Endodermal cell (in vitro differentiated cells): ENCODE measurements around the gene LYRM4. TPM values are rescaled to one million over a fixed set of nuclear protein-coding genes. Genes with fewer than 3 reads are reported as not detected.

ENCODE experiments used
- DNase-seq: peaks from one replicate; pipeline ENCODE4 v3.0.0-alpha.2; 2017
- H3K27ac ChIP-seq: 2 replicates; pipeline ENCODE4 v1.5.1; 2013; ENCODE audit warnings: mild to moderate bottlenecking, low read depth, low read length, moderate library complexity
- H3K27me3 ChIP-seq: 2 replicates; pipeline ENCODE4 v1.6.1; 2013; ENCODE audit warnings: mild to moderate bottlenecking, low read length, moderate library complexity; ENCODE audit not compliant: insufficient read depth, control insufficient read depth, poor library complexity, severe bottlenecking
- H3K36me3 ChIP-seq: 2 replicates; pipeline ENCODE4 v1.7.0; 2013; ENCODE audit warnings: mild to moderate bottlenecking, low read length, moderate library complexity; ENCODE audit not compliant: control insufficient read depth, insufficient read depth
- H3K4me1 ChIP-seq: one replicate; pipeline ENCODE4 v1.7.0; 2013; ENCODE audit warnings: low read length; ENCODE audit not compliant: control insufficient read depth, insufficient read depth
- H3K4me3 ChIP-seq: 2 replicates; pipeline ENCODE4 v1.5.1; 2013; ENCODE audit warnings: mild to moderate bottlenecking, low read length, moderate library complexity
- H3K9ac ChIP-seq: 2 replicates; pipeline ENCODE4 v1.6.1; 2013; ENCODE audit warnings: mild to moderate bottlenecking, low read length, moderate library complexity; ENCODE audit not compliant: poor library complexity, severe bottlenecking; ENCODE audit errors: extremely low read depth
- H3K9me3 ChIP-seq: 2 replicates; pipeline ENCODE4 v1.6.1; 2013; ENCODE audit warnings: mild to moderate bottlenecking, low read length, moderate library complexity; ENCODE audit not compliant: control insufficient read depth
- H3K27ac Mint-ChIP-seq: 2 replicates; pipeline ENCODE4 v1.8.0; 2020; ENCODE audit warnings: mixed read lengths
- H3K27me3 Mint-ChIP-seq: 2 replicates; pipeline ENCODE4 v1.8.0; 2021; ENCODE audit warnings: mild to moderate bottlenecking, mixed read lengths; ENCODE audit not compliant: insufficient read depth
- H3K36me3 Mint-ChIP-seq: 2 replicates; pipeline ENCODE4 v1.8.0; 2020; ENCODE audit warnings: low read depth, mixed read lengths
- H3K4me1 Mint-ChIP-seq: 2 replicates; pipeline ENCODE4 v1.8.0; 2020; ENCODE audit warnings: mixed read lengths
- H3K4me3 Mint-ChIP-seq: 2 replicates; pipeline ENCODE4 v1.8.0; 2020; ENCODE audit warnings: mild to moderate bottlenecking, moderate library complexity, mixed read lengths
- H3K9me3 Mint-ChIP-seq: 2 replicates; pipeline ENCODE4 v1.8.0; 2020; ENCODE audit warnings: mild to moderate bottlenecking, mixed read lengths
- CTCF ChIP-seq: fragments of 200-600 bp; sonication (generic); conservative IDR thresholded peaks from 2 replicates; pipeline ENCODE4 v1.5.0; 2021; ENCODE audit warnings: antibody characterized with exemption, mild to moderate bottlenecking
- WGBS, 2 experiments: methylation state at CpG; one replicate each; pipeline versions ENCODE4 v1.1.5 to v1.1.7; 2013; ENCODE audit warnings: missing lambda C conversion rate in 2 of 2, mixed read lengths in 1 of 2; ENCODE audit not compliant: insufficient coverage in 1 of 2, insufficient read length in 1 of 2; 5-methylcytosine and 5-hydroxymethylcytosine counted together
- total RNA-seq, 2 donors: library from RNA; stranded (reverse); fragmentation: NEBNext Ultra II Directional in 1 of 2; extraction: Animal tissue kit (Norgen Biotek cat#: 25700) in 1 of 2; gene quantifications; 2 replicates in 1 of 2; 3 replicates in 1 of 2; pipeline ENCODE4 v1.2.1, GENCODE V29; 2021

LYRM4 gene
- total RNA-seq, 2 donors from 2014 or later, result 32.1 to 44.3 TPM

- 89 to 100% methylated on average over 4 to 5 of the region's 5 CpGs for WGBS, 2 experiments
- no peak for TF ChIP-seq CTCF
These were observed 171.0 kb downstream of the LYRM4 start for GRCh38 chr6:5089481-5090438.

GRCh38 chr6:5088780-5089179 is 172.0 kb downstream of the LYRM4 start:
- no peak for TF ChIP-seq CTCF
- H3K27ac ChIP-seq, result no peak overlapping the region
- DNase-seq, result no peak
- H3K9me3 ChIP-seq, result no peaks in the 10 kb centered on the region
- no peak overlapping the region for H3K27ac Mint-ChIP-seq
- peaks cover 3% of the 10 kb centered on the region for H3K9me3 Mint-ChIP-seq
- WGBS, 2 experiments, result 86 to 100% methylated on average over 1 to 3 of the region's 3 CpGs
- H3K9ac ChIP-seq, result no peak overlapping the region
- H3K4me3 Mint-ChIP-seq, result no peak overlapping the region
- peaks cover 60% of the 10 kb centered on the region for H3K27me3 ChIP-seq
- H3K4me1 ChIP-seq, result no peaks in the 10 kb centered on the region
- H3K36me3 Mint-ChIP-seq, result no peaks in the 10 kb centered on the region
- peaks cover 55% of the 10 kb centered on the region for H3K27me3 Mint-ChIP-seq
- no peak overlapping the region for H3K4me3 ChIP-seq
- H3K36me3 ChIP-seq, result no peaks in the 10 kb centered on the region
- no peaks in the 10 kb centered on the region for H3K4me1 Mint-ChIP-seq

More at GRCh38 chr6:5089481-5090438, 171.0 kb downstream of the LYRM4 start:
- H3K9me3 Mint-ChIP-seq, result peaks cover 3% of the 10 kb centered on the region
- no peak overlapping the region for H3K27ac ChIP-seq
- H3K4me3 ChIP-seq, result no peak overlapping the region
- no peaks in the 10 kb centered on the region for H3K36me3 ChIP-seq
- no peak for DNase-seq
- peaks cover 49% of the 10 kb centered on the region for H3K27me3 Mint-ChIP-seq
- no peak overlapping the region for H3K4me3 Mint-ChIP-seq
- H3K4me1 Mint-ChIP-seq, result no peaks in the 10 kb centered on the region
- H3K9ac ChIP-seq, result no peak overlapping the region
- no peaks in the 10 kb centered on the region for H3K36me3 Mint-ChIP-seq
- H3K4me1 ChIP-seq, result no peaks in the 10 kb centered on the region
- H3K9me3 ChIP-seq, result no peaks in the 10 kb centered on the region
- H3K27me3 ChIP-seq, result peaks cover 50% of the 10 kb centered on the region
- no peak overlapping the region for H3K27ac Mint-ChIP-seq

GRCh38 chr6:5087389-5087788 is 173.4 kb downstream of the LYRM4 start:
- Mint-ChIP-seq H3K4me3 (no peak overlapping the region), H3K9me3 (peaks cover 3% of the 10 kb centered on the region), H3K4me1 (no peaks in the 10 kb centered on the region), H3K36me3 (no peaks in the 10 kb centered on the region), H3K27me3 (peaks cover 66% of the 10 kb centered on the region), H3K27ac (no peak overlapping the region)
- Histone ChIP-seq H3K27me3 (peaks cover 74% of the 10 kb centered on the region), H3K27ac (no peak overlapping the region), H3K9me3 (no peaks in the 10 kb centered on the region), H3K9ac (no peak overlapping the region), H3K4me3 (no peak overlapping the region), H3K36me3 (no peaks in the 10 kb centered on the region), H3K4me1 (no peaks in the 10 kb centered on the region)
- 85 to 87% methylated on average over 16 to 19 of the region's 19 CpGs for WGBS, 2 experiments
- TF ChIP-seq CTCF, result no peak
- no peak for DNase-seq
